ENCODE results near the gene HTR4. TPM values are rescaled to one million over a fixed set of nuclear protein-coding genes. Genes with fewer than 3 reads are reported as not detected.

Gene HTR4
- total RNA-seq, 1 experiment from 2014 or later: not detected

- H2AFZ ChIP-seq (ENCODE audit: low read depth, low read length, poor library complexity, severe bottlenecking): no peak overlapping the region
- TF ChIP-seq EGR1 (IDR thresholded peaks at IDR 0.05; ENCODE audit: low read depth) (no peak), TCF7L2 (IDR thresholded peaks at IDR 0.05; ENCODE audit: borderline replicate concordance, extremely low read depth, insufficient read depth, insufficient read length) (no peak), EZH2phosphoT487 (IDR thresholded peaks at IDR 0.05; ENCODE audit: borderline replicate concordance) (no peak), REST (IDR thresholded peaks at IDR 0.05; ENCODE audit: low read depth) (no peak), POLR2A (IDR thresholded peaks at IDR 0.05; ENCODE audit: borderline replicate concordance, extremely low read depth, insufficient read depth, insufficient read length) (no peak), SP1 (IDR thresholded peaks at IDR 0.05; ENCODE audit: low read depth) (no peak), RAD21 (IDR thresholded peaks at IDR 0.05; ENCODE audit: low read depth) (peak; percentile 51)
- TF ChIP-seq, protein P1, sequence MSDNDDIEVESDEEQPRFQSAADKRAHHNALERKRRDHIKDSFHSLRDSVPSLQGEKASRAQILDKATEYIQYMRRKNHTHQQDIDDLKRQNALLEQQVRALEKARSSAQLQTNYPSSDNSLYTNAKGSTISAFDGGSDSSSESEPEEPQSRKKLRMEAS (IDR thresholded peaks at IDR 0.05): 0 out of 2 replicates have a peak, but pooled peaks have one; percentile 13
- TF ChIP-seq, protein P2, sequence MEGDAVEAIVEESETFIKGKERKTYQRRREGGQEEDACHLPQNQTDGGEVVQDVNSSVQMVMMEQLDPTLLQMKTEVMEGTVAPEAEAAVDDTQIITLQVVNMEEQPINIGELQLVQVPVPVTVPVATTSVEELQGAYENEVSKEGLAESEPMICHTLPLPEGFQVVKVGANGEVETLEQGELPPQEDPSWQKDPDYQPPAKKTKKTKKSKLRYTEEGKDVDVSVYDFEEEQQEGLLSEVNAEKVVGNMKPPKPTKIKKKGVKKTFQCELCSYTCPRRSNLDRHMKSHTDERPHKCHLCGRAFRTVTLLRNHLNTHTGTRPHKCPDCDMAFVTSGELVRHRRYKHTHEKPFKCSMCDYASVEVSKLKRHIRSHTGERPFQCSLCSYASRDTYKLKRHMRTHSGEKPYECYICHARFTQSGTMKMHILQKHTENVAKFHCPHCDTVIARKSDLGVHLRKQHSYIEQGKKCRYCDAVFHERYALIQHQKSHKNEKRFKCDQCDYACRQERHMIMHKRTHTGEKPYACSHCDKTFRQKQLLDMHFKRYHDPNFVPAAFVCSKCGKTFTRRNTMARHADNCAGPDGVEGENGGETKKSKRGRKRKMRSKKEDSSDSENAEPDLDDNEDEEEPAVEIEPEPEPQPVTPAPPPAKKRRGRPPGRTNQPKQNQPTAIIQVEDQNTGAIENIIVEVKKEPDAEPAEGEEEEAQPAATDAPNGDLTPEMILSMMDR (IDR thresholded peaks at IDR 0.05 in 2 of 3, conservative IDR thresholded peaks at IDR 0.05 in 1 of 3; ENCODE audit: borderline replicate concordance in 1 of 3, insufficient read depth in 1 of 3, low read depth in 2 of 3, low read length in 2 of 3): peak; percentile 53 to 60 (median 54); a peak in 5 of 6 replicates
- TF ChIP-seq, protein P3, sequence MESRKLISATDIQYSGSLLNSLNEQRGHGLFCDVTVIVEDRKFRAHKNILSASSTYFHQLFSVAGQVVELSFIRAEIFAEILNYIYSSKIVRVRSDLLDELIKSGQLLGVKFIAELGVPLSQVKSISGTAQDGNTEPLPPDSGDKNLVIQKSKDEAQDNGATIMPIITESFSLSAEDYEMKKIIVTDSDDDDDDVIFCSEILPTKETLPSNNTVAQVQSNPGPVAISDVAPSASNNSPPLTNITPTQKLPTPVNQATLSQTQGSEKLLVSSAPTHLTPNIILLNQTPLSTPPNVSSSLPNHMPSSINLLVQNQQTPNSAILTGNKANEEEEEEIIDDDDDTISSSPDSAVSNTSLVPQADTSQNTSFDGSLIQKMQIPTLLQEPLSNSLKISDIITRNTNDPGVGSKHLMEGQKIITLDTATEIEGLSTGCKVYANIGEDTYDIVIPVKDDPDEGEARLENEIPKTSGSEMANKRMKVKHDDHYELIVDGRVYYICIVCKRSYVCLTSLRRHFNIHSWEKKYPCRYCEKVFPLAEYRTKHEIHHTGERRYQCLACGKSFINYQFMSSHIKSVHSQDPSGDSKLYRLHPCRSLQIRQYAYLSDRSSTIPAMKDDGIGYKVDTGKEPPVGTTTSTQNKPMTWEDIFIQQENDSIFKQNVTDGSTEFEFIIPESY (IDR thresholded peaks at IDR 0.05; ENCODE audit: extremely low read depth, insufficient replicate concordance, low read length): no peak
- no peaks in the 10 kb centered on the region for H4K20me1 ChIP-seq (ENCODE audit: insufficient read depth)
- H3K9ac ChIP-seq (ENCODE audit: low read length): no peak overlapping the region
- no peaks in the 10 kb centered on the region for H3K79me2 ChIP-seq (ENCODE audit: insufficient read depth, low read length)
- intact Hi-C loops (cut with micrococcal nuclease): loop anchor here (5.0 kb wide), 1 partner anchor 280 kb away; no protein-coding TSS in a partner anchor
- ChIA-PET POLR2A (no interaction called here), RAD21 (ENCODE audit: low non-redundant PET in 1 of 2, low total read pairs in 2 of 2, uncharacterized antibody in 2 of 2, unreplicated experiment in 2 of 2) (no interaction called here), CTCF (interaction anchor here (2.0 to 3.3 kb wide), 2 partner anchors 13 to 274 kb away, joined by 6 to 18 read pairs; no protein-coding TSS in a partner anchor)
- H3K4me1 ChIP-seq (ENCODE audit: control insufficient read depth in 1 of 2, insufficient read depth in 2 of 2, low read length in 2 of 2): no peaks in the 10 kb centered on the region
- no peaks in the 10 kb centered on the region for H3K9me3 ChIP-seq (ENCODE audit: control insufficient read depth in 1 of 2, insufficient read depth in 1 of 2, low read depth in 1 of 2, low read length in 2 of 2)
- no peaks in the 10 kb centered on the region for H3K36me3 ChIP-seq (ENCODE audit: control insufficient read depth in 1 of 2, insufficient read depth in 2 of 2, low read length in 2 of 2)
- H3K4me3 ChIP-seq (replicated peaks in 1 of 2; ENCODE audit: low read depth in 1 of 2, low read length in 2 of 2): no peak overlapping the region
- H3K27ac ChIP-seq (ENCODE audit: low read depth, low read length): no peak overlapping the region
- no peak for DNase-seq (ENCODE audit: low read depth, low spot score)
- H3K9me2 ChIP-seq (ENCODE audit: insufficient read depth): no peaks in the 10 kb centered on the region
- BruUV-seq (replicated peaks): no TSS peak
- peaks cover 14% of the 10 kb centered on the region for H3K27me3 ChIP-seq (ENCODE audit: insufficient read depth, low read length)
- H3K4me2 ChIP-seq (ENCODE audit: low read length): no peak overlapping the region
- peak; percentile 89 for ATAC-seq
These were observed 197.1 kb downstream of the HTR4 start for GRCh38 chr5:148457183-148457620.
